ENCODE results near the gene BAHCC1. TPM values are rescaled to one million over a fixed set of nuclear protein-coding genes. Genes with fewer than 3 reads are reported as not detected.

The BAHCC1 gene
- polyA plus RNA-seq, 3 donors: 5.6 to 14.4 (median 12.9) TPM

DNA sequence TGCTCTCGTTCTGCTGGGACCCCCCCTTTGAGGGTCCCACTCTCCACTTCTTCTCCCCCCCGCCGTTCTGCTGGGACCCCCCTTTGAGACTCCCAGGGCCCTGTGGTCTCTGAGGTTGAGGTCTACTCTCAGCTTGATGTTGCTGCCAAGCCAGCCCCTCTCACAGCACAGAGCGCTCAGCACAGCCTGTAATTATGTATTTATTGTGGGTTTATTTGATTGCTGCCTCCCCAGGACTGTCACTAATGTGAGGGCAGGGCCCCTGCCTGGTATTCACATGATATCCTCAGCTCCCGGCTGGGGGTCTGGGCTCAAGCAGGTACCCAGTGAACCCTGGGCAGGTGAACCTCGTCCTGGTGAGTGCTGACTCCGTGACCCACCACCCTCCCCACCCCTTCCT lies 81.9 kb downstream of the BAHCC1 start:
- H3K27ac ChIP-seq (ENCODE audit: low read depth, low read length): no peak overlapping the region
- WGBS, 3 donors: 77 to 86% (median 83%) methylated on average over 6 to 7 of the region's 7 CpGs

DNA sequence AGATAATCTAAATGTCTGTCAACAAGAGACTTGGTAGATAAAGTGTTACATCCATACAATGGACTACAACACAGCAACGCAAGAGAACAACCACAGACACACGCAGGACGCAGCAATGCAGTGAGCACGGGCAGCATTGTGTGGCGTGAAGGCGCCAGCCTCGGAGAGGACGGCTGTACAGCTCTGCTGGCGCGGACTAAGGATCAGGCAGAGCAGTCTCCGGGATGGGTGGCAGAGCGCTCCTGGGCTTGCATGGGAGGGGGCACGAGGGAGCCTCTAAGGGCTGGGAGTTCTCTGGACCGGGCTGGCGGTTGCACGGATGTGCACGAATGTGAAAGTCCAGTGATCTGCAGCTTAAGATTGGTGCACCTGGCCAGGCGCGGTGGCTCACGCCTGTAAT lies 82.9 kb downstream of the BAHCC1 start:
- H3K27ac ChIP-seq (ENCODE audit: low read depth, low read length): no peak overlapping the region
- whole genome bisulfite sequencing, 3 donors: 93 to 97% (median 94%) methylated on average over 16 to 20 of the region's 20 CpGs

DNA sequence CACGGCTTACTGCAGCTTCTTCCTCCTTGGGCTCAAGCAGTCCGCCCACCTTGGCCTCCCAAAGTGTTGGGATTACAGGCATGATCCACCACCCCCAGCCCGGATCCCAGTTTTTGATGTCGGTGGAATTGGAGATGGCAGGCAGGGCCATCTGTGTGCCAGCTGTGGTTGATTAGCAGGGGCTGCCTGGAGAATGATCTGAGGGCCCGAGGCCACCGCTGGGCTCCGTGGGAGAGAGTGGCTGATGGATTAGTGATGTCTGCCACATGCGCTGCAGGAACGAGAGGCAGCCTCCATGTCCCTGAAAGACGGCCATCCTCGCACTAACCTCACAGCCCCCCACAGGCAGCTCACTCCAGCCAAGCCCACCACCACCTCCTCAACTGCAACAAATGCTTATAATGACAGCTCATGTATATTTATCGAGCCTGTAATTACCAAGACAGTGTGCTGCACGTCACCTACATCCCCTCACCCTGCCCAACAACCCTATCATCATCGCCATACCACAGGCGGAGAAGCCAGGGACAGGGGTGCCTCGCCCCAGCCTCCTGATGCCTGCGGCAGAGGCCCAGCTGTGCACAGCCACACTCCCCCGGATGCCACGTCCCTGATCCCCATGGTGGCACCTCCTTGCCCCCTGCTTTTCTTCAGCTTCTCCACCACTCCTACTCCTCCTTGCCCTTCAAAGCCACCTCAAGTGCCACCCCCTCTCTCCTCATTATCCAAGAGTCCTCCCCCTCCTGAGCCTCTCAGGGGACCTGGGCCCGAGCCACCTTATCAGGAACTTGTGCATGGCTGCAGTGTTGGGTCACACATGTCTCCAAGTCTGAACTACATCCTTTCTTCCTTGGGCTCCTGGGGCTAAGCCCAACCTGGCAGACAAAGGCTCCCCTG lies 84.2 kb downstream of the BAHCC1 start:
- no peak overlapping the region for H3K27ac ChIP-seq (ENCODE audit: low read depth, low read length)
- 85 to 93% (median 86%) methylated on average over 20 of the region's 20 CpGs for WGBS, 3 donors

DNA sequence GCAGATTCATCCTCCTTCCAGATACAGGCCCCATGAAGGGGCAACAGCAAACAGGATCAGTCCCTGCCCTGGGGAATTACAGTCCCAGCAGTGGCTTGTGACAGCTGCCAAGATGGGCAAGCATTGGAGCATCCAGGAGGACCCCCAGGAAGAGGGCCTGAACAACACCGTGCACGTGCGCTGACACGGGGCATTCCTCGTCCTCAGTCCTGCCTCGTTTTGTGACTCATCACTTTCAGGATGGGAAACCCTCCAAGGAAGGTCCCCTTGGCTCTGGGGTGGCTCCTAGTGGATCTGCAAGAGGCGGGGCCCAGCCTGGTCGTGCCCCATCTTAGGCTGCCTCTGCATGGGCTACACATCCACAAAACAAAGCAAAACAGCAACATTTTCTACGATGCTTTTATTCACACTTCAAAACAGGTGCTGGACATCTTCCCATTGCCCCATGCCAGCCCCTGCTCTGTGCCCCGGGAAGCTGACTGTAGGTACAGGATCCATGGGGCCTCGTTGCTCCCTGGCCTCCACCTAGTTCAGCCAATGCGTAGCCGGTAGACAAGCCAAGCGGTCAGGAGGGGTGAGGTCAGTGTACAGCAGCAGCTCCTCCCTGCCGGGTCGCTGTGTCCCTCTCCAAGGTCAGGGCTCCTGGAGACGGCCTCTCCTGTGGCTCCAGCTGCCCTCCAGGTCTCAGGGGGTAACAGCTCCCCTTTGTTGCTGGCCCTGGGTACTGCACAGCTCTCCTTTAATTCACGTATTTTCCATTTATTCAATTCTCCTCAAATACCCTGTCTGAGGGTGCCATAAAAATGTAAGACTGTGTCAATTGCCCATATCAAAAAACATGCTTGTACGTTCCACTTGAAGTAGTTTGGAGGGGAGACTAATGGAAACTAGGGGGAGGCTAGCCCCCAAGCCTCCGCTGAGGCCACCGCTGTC lies 85.1 kb downstream of the BAHCC1 start:
- WGBS, 3 donors: 56 to 77% (median 69%) methylated on average over 21 of the region's 21 CpGs
- H3K27ac ChIP-seq (ENCODE audit: low read depth, low read length): no peak overlapping the region

DNA sequence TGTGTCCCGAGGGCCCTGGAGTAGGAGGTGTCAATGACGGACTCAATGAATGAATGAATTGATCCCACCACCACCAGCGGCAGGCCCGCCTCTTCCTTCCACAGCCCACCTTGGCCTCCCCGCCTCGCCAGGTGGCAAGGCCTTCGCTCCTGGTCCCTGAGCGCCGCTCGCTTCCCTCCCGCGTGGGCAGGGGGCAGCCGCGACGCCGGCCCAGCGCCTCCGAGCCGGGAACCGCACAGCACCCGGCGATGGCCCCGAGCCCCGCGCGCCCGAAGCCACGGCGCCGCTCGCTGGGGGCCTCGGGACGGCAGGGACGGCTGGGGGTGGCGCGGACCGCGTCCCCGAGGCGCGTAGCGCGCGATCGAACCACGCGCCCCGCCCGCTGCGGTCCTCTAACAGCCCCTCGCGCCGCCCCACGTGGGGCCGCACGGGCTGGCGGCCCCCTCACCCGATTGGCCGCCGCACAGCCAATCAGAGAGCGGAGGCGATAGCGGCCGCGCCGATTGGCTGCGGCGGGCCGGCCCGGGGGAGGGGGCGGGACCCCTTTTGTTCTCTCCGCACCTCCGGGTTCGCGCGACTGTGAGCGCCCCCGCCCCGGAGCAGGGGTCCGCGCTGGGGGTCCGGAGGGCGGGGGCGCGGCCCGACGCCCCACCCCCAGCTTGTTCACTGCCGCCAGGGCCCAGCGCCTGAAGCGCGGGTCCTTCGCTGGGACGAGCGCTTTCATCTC lies 86.0 kb downstream of the BAHCC1 start:
- no peak overlapping the region for H3K27ac ChIP-seq (ENCODE audit: low read depth, low read length)
- 7 to 12% (median 8%) methylated on average over 74 to 92 of the region's 94 CpGs for WGBS, 3 donors

DNA sequence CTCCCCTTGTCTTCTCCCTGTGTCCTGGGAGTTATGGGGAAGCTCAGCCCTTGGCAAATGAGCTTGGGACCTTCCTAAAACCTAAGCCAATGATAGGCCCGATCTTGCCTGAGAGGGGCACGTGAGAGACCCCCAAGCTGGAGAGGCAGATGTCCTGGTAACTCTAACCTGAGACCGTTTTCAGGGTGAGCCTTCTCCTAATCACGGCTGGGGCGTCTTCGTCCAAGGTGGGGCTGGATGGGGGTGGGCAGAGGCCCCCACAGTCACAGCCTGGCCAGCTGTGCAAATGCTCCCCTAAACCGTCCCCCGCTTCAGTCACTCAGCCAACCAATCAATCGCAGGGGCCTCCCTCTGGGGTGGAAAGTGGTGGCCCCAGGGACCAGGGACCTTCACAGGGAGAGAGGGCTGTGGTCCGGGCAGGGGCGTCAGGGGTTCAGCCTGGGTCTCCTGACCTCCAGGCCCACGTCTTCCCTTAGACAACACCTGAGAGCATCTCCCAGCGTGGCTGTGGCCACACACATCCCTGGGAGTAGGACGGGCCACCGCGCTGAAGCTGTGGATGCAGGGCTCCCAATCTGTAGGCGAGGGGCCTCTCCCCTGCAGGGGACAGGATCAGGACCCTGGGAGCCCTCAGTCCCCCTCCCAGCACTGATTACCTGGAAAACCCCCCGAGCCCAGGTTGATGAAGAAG lies 86.7 kb downstream of the BAHCC1 start:
- 68 to 73% (median 69%) methylated on average over 16 to 18 of the region's 18 CpGs for WGBS, 3 donors
- H3K27ac ChIP-seq (ENCODE audit: low read depth, low read length): no peak overlapping the region

DNA sequence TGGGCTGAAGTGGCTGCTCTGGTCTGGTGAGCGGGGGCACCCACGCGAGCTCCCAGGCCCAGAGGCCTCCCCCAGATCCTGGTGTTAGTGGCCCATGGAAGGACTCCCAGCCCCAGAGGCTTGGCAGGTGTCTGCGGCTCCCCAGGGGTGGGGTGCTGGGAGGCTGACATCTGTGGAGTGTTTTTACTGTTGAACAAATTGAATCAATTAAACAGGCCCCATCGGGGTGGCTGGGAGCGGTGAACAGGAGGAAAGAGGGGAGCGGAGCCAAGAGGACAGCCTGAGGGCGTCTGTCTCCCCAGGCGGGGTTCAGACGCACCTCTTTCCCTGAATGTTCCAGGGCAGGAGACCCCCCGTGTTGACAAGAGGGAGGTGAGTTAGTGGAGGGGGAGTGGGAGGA lies 87.4 kb downstream of the BAHCC1 start:
- H3K27ac ChIP-seq (ENCODE audit: low read depth, low read length): no peak overlapping the region
- WGBS, 3 donors: 41 to 82% (median 76%) methylated on average over 10 to 11 of the region's 11 CpGs

DNA sequence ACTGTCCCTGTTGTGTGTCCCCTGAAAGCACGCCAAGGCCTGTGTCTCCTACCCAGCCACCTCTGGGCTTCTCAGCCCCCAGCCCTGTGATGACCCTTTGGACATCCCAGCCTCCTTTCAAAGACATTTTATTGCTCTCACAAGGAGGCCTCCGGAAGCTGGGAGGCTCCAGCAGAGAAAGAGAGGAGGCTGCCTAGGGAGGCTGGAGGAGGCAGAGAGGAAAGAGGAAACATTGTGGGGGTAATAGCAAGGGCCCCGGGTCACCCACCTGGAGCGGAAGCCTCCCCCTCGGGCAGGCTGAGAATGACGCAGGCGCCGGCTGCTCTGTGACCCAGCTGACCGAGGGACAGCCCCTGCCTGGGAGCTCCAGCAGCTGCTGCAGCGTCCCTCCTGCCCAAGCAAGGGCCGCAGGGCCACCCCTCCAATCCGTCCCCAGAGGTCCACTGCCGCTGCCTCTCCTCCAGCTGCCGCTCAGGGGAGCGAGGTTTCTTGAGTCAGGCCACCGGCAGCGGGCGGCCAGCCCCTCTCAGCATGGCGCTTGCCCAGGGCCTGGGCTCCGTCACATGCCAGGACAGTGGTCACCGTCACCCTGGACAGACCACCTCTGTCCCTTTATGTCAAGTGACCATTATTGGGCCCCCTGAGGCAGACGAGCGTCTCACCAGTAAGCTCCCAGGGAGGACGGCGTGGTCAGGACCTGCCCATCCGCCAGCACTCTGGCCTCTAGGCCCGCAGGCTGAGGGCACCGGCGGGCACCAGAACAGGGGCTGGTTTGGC lies 88.0 kb downstream of the BAHCC1 start:
- 30 to 54% (median 49%) methylated on average over 29 of the region's 29 CpGs for whole genome bisulfite sequencing, 3 donors
- H3K27ac ChIP-seq (ENCODE audit: low read depth, low read length): no peak overlapping the region

DNA sequence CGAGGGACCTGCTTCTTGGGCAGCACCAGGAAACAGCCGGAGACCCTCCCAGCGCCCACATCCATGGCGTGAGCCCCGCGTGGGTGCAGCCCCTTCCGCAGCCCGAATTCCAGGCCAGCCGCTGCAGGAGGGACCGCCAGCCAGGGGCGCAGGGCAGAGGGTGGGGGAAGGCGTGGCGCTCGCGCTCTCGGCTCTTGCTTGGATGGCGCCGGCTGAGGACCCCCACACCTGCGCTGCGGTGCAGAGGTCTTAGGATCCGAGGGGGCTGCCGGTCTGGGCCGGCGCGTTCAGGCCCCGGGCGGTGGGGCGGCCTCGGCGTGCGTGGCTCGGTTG lies 88.6 kb downstream of the BAHCC1 start:
- WGBS, 3 donors: 11 to 14% (median 12%) methylated on average over 31 to 32 of the region's 32 CpGs

DNA sequence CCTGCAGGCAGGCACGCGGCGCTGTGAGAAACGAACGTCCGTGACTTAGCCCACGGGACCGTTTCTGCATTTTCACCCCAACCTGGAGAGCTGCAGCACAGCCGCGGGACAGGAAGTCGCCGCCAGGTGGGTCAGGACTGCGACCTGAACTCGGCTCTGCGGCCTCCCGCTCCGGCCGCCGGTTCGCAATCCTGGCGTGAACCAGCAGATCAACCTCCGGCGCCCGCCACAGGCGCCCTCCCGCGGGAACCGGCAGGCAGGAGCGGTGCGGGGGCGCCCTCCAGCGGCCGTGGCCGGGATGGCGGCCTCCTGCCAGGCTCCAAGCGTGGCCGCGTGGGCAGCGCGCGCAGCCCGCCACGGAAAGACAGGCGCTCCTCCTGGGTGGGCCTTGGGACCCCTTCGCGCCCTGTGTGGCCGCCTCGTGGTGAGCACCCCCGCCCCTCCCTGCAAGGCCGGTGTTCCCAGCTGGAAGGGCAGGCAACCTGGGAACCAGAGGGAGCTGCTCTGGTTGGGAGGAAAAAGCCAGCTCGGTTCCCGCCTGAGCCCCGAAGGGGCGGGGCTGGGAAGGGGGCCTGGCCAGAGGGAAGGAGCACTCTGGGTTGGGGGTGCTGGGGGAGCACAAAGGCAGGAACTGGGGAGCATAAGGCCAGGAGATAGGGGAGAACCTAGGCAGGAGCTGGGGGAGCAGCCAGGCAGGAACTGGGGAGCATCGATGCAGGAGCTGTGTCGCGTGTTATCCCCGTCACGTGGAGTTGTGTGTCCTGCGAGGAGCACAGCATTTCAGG lies 89.1 kb downstream of the BAHCC1 start:
- WGBS, 3 donors: 3 to 7% (median 4%) methylated on average over 59 to 60 of the region's 60 CpGs
- H3K27ac ChIP-seq (ENCODE audit: low read depth, low read length): no peak overlapping the region

More for the DNA sequence above, 88.6 kb downstream of the BAHCC1 start:
- no peak overlapping the region for H3K27ac ChIP-seq (ENCODE audit: low read depth, low read length)

DNA sequence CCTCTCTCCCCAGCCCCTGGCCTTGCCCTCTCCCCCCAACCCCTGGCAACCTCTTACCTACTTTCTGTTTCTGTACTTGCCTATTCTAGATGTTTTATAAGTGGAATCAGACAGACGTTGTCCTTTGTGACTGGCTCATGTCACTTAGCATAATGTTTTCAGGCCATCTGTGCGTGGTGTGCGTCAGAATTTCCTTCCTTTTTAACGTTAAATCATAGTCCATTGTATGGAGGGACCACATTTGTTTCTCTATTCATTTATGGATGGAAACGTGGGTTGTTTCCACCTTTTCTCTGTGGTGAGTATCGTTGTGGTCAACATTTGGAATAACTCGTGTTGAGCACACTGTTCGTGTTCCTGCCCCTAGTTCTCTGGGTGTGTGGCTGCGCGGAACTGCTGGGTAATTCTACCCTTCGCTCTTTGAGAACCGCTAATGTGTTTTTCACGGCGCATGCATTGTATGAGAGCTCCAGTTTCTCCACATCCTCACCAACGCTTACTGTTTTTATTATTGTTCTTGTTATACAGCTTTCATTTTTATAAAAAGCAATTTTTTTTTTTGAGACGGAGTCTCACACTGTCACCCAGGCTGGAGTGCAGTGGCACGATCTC lies 91.0 kb downstream of the BAHCC1 start:
- no peak overlapping the region for H3K27ac ChIP-seq (ENCODE audit: low read depth, low read length)
- WGBS, 3 donors: 50 to 76% (median 59%) methylated on average over 17 of the region's 17 CpGs

DNA sequence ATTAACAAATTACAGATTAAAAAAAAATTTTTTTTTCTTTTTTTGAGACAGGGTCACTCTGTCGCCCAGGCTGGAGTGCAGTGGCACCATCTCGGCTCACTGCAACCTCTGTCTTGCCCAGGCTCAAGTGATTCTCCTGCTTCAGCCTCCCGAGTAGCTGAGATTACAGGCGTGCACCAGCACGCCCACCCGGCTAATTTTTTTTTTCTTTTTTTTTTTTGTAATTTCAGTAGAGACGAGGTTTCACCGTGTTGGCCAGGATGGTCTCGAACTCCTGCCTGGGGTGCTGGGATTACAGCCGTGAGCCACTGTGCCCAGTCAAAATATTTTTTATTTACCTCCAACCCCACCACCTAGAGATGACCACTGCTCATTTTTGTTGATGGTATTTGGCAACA lies 91.8 kb downstream of the BAHCC1 start:
- no peak overlapping the region for H3K27ac ChIP-seq (ENCODE audit: low read depth, low read length)
- WGBS, 3 donors: 75 to 87% (median 76%) methylated on average over 10 of the region's 10 CpGs

DNA sequence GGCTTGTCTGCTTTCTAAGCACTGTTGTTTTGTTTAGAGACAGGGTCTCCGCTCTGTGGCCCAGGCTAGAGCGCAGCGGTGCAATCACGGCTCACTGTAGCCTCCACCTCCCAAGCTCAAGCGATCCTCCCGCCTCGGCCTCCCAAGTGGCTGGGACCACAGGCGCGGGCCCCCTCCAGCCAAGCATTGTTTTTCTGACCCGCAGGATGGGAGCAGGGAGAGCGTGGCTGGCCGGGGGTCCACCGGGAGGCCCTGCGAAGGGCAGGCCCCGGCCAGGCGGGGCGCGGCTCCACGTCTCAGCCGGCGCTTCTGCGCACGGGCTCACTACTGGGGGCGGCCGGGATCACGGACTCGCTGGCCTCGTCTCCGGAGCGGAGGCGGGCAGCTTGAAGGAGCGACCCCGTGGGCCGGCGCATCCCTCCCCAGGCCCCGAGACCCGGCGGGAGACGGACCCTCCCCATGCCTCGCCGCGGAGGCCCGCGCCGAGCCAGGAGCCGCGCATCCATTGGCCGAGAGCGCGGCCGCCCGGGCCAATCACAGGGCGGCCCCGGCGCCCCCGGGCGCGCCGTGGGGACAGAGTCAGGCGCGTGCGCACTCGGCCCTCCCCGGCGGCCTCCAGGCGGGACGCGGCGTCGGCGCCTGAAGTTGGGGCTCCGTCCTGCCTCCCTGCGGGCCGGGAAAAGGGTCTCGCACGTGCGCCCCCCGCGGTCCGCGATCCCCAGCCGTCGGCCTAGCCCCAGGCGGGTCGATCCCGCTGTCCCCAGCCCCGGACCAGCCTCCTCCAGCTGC lies 92.4 kb downstream of the BAHCC1 start:
- 8 to 10% (median 10%) methylated on average over 60 to 87 of the region's 87 CpGs for WGBS, 3 donors
- no peak overlapping the region for H3K27ac ChIP-seq (ENCODE audit: low read depth, low read length)

DNA sequence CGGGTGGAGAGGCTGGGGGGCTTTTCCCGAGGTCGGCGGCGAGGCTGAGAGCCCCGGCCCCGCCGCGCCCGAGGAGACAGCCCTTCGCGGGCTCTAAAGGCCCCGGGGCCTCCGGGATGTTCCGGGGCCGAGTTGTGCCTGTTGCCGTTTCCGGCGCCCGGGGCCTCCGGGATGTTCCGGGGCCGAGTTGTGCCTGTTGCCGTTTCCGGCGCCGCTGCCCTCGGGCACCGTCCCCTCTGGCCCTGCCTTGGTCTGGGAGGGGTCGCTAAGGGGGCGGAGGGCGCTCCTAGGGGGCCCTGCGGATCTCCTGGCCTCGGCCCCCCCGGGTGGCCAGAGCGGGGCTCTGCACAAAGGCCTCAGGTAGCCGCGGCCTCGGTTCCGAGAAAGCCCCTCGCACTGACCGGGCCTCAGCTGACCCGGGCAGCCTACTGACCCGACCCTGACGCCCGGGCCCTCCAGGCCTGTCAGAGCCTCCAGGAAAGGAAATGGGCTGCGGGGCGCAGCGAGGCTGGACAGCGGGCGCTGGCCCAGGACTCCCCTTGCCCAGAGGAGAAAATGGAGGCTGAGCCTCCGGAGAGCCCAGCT lies 93.1 kb downstream of the BAHCC1 start:
- H3K27ac ChIP-seq (ENCODE audit: low read depth, low read length): no peak overlapping the region
- WGBS, 3 donors: 9 to 20% (median 14%) methylated on average over 38 to 52 of the region's 52 CpGs
